GM13976 (cell line): ENCODE results near the gene AADAC.
"Not testable (repeated sequence)": the region's sequence is repeated elsewhere in the genome, so short reads cannot be mapped to it uniquely, and the experiment has no call there.

Experiments
- DNase-seq: peaks from one replicate; pipeline ENCODE4 v3.0.0; 2012; ENCODE audit warnings: low spot score
- in situ Hi-C: fragments of 300-500 bp; cut with MboI; formaldehyde crosslinking; loops from one replicate; pipeline ENCODE4 v1.12.0; 2022; ENCODE audit warnings: low sequenced_read_pairs, mixed read lengths, inconsistent platforms; ENCODE audit not compliant: unreplicated experiment
- TF ChIP-seq, protein P1 (sequence below): IDR thresholded peaks from 2 replicates; pipeline ENCODE4 v1.5.1; 2012; ENCODE audit warnings: borderline replicate concordance, mild to moderate bottlenecking; ENCODE audit not compliant: insufficient read depth; ENCODE audit errors: extremely low read depth, missing control alignments, control extremely low read depth

The AADAC gene, protein sequence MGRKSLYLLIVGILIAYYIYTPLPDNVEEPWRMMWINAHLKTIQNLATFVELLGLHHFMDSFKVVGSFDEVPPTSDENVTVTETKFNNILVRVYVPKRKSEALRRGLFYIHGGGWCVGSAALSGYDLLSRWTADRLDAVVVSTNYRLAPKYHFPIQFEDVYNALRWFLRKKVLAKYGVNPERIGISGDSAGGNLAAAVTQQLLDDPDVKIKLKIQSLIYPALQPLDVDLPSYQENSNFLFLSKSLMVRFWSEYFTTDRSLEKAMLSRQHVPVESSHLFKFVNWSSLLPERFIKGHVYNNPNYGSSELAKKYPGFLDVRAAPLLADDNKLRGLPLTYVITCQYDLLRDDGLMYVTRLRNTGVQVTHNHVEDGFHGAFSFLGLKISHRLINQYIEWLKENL

DNA sequence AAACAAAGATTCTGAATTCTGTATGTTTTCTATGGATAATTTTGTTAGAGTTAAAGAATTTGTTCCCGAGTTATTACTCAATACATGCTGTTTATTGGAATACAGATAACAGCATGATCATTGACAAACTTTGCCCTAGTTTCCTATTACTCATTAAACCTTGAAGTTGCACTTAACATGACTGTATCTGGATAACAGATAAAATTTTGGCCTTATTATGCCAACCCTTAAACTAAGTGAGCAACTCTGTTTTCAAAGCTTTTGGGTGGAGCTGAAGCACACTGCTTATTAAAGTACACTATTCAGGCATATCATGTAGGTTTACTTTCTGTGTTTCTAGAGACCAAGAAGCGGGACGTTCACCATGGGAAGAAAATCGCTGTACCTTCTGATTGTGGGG is at the start of gene AADAC:
TSS of gene AADAC (plus strand) at position 318 of the 400 bp plus-strand sequence. CDS start at position 365, 47 bp downstream.
- in situ Hi-C loops, result no loop called here
- TF ChIP-seq, protein P1, sequence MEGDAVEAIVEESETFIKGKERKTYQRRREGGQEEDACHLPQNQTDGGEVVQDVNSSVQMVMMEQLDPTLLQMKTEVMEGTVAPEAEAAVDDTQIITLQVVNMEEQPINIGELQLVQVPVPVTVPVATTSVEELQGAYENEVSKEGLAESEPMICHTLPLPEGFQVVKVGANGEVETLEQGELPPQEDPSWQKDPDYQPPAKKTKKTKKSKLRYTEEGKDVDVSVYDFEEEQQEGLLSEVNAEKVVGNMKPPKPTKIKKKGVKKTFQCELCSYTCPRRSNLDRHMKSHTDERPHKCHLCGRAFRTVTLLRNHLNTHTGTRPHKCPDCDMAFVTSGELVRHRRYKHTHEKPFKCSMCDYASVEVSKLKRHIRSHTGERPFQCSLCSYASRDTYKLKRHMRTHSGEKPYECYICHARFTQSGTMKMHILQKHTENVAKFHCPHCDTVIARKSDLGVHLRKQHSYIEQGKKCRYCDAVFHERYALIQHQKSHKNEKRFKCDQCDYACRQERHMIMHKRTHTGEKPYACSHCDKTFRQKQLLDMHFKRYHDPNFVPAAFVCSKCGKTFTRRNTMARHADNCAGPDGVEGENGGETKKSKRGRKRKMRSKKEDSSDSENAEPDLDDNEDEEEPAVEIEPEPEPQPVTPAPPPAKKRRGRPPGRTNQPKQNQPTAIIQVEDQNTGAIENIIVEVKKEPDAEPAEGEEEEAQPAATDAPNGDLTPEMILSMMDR, result no peak
- DNase-seq, result no peak

DNA sequence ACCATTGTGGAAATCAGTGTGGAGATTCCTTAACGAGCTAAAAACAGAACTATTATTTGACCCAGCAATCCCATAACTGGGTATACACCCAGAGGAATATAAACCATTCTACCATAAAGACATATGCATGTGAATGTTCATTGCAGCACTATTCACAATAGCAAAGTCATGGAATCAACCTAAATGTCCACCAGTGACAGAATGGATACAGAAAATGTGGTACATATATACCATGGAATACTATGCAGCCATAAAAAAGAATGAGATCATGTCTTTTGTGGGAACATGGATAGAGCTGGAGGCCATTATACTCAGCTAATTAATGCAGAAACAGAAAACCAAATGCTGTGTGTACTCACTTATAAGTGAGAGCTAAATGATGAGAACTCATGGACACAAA is 49.2 kb upstream of the AADAC start:
- DNase-seq, in situ Hi-C loops: not testable (repeated sequence)

DNA sequence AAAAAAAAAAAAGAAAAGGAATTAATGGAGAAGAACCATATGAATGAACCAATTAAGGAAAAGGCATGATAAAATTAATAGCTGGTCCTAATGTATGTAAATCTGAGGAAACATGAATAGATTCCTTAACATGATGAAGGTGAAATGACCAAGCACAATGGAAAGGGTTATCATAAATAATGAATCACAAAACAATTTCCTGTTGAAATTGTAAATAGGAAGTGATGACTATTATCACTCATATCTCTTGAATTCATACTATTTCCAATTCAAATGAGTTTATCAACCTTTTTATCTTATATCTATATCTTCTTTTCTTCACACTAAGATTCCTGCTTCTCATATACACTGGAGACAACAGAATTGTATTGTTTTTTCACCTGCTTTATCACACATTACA is 48.2 kb upstream of the AADAC start:
- no peak for DNase-seq
- in situ Hi-C loops, result no loop called here
- TF ChIP-seq, protein P1, result no peak

DNA sequence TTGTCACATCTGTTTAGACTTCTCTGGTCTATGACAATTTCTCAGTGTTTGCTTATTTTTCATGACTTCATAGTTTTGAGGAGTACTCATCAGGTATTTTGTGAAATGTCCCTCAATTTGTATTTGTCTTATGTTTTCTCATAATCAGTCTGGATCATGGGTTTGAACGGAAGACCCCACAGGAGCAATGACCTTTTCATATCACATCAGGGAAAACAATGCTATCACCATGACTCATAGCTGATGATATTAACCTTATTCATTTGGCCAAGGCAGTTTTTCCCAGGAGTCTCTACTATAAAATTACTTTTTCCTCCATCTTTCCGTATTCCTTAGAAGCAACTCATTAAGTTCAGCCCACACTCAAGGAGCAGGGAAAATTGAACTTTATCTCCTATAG is 47.5 kb upstream of the AADAC start:
- TF ChIP-seq, protein P1, result no peak
- in situ Hi-C loops, result no loop called here
- no peak for DNase-seq

DNA sequence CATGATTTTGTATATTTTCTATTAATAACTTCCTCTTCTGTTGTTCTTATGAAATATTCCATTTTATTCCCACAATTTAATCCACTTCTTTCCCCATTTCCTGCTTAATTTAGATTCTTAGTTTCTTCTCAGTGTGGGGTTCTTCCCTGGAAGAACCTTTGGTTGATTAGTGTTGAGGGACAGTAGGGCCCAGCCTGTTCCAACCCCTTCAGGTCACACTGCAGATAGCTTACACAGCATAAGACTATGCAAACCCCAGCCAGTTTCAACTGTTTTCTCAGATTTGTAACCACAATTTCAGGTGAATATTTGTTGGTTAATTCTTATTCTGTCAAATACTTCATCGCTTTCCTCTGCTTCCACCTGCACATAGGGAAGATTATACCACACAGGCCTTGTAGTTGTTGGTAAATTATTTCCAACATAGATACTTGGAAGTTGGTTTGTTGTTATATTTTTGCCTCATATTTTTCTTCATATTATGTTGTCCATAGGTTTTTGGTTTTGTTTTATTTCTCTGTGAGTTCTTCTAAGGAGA is 45.5 kb upstream of the AADAC start:
- DNase-seq, result no peak
- TF ChIP-seq, protein P1, result no peak
- in situ Hi-C loops, result no loop called here

DNA sequence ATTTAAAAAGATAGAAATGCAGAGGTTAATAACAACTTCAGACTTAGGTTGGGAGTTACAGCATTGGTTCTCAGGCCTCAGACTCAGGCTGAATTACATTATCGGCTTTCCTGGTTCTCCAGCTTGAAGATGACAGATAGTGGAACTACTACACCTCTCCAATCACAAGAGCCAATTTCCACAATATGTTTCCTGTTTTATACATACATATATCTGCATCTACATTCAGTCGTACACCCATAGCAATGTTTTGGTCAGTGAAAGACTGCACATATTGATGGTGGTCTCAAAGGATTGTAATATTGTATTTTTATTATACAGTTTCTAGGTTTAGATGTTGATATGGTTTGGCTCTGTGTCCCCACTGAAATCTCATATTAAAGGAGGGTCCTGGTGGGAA is 44.7 kb upstream of the AADAC start:
- in situ Hi-C loops, result no loop called here

DNA sequence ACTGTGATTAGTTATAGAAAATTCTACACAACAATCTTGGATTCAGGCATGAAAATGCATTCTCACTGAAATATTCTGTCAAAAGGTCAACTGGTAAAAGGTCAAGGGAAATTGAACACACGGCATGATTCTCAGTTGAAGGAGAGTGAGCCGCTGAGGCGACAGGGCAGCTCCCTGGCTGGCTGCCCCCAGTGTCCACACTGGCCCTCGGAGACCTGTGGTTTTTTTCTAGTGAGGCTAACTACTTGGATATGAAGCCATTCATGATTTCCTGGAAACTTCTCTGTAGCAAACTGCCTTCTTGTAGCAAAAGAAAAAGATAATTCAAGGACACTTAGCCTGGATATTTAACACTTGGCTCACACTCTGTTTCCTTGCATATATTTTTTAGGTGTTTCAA is 43.0 kb upstream of the AADAC start:
- TF ChIP-seq, protein P1, result no peak
- in situ Hi-C loops, result no loop called here
- no peak for DNase-seq

More for the DNA sequence above, 44.7 kb upstream of the AADAC start:
- no peak for DNase-seq
- TF ChIP-seq, protein P1, result no peak
